CD1c-positive myeloid dendritic cell (primary cell): ENCODE data around the gene ODF2.
A peak's percentile ranks its signal among the peaks of the same experiment; 100 is the strongest.

Source experiments
- DNase-seq: peaks from one replicate; pipeline ENCODE4 v3.0.0-alpha.2; 2016; ENCODE audit errors: extremely low spot score

The ODF2 gene

DNA sequence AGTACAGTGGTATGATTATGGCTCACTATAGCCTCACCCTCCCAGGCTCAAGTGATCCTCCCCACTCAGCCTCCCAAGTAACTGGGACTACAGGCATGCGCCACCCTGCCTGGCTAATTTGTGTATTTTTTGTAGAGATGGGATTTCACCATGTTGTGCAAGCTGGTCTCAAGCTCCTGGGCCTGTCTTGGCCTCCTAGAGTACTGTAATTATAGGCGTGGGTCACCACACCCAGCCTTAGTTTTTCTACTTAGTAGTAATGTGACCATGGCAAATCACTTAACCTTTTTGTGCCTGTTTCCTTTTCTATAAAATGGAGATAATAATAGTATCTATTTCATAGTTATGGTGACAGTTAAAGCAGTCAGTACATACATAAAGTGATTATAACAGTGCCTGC is 70.9 kb downstream of the ODF2 start:
- no peak for DNase-seq

DNA sequence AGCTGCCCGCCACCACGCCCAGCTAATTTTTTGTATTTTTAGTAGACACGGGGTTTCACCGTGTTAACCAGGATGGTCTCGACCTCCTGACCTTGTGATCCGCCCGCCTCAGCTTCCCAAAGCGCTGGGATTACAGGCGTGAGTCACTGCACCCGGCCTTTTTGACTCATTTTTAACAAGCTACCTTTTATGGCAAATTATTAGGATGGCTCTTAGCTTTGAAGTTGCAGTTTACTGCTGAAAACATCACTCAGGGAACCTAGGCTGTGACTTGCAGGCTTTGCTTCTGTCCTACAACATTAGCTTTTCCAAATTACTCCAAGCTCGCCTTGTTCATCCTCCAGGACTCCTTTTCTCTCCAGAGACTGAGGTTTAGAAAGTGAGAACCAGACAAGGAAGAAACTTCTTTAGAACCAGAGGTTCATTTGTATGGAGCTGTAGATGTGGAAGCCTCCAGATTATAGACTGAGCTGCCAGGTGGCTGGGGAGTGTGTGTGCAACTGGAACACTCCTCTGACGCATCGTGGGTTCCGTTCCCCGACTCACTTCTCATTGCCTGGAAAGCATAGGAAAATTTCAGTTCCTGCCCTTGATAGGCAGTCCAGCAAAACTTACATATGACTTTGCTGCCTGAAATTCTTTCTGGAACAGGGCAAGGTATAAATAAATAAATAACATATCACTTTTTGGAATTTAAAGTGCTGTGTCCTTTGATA is 72.8 kb downstream of the ODF2 start:
- no peak for DNase-seq

DNA sequence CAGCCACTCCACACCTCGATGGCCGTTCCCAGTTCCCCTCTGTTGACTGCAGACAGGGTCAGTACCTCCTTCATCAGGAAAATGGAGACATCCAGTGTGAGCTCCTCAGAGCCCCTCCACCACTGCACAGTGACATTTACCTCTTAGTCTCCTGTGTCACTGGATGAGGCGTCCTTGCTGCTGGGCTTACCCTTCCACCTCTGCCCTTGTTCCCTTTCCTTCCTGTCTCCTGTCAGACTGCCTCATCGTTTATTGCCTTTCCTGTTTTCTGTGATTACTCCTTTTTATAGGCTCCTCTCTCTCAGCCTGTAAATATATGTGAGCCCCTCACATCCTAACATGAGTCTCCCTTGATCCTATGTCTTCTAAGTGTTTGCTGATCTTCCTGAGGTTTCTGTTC is 73.4 kb downstream of the ODF2 start:
- no peak for DNase-seq

DNA sequence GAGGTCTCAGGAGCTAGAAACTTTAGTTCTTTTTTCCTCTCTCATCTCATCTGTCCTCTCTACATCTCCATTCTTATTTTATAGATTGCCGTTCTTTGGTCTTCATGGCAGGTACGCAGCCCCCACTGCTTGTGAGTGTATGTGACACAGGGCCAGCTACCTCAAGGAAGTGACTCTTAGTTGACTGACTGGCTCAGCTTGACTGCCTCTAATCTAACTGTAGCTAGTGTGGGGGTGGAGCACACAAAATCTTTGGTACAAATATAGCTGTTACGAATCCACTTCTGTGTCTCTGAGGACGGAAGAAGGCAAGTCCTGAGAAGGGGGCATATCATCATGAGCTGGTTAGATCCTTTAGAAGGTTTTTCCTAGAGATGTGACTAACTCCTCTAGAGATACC is 76.8 kb downstream of the ODF2 start:
- no peak for DNase-seq

DNA sequence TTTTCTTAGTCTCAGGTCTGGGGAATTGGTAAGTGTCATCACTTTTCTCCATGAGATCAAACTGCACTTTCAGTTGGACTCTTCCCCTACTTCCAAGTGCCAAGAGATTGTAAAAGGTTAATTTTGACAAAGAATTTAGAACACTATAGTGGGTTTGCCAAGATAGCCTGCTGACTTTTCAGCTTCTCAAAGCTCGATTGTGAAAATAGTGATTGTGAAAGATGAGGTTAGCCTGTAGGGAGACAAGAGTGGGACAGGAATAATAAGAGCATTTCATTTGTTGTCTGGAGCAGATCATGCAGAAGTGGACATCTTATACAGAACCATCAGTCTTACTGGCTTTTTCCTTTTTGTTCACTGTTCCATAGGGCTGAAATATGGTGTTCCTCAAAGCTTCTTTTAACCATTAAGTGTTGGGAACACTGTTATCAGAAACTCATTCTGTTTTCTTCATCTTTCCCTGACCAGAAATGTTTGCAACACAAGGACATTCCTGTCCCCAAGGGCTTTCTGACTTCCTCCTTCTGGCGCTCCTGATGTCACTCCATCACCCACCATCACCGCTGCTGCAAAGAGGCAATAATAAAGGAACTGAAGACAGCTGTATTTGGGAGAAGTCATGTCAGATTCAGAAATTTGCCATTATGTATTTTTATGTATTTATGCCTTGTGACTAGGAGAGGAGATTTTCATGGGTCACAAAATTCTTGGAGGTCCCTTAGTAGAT is 85.0 kb downstream of the ODF2 start:
- peak; percentile 73 for DNase-seq

DNA sequence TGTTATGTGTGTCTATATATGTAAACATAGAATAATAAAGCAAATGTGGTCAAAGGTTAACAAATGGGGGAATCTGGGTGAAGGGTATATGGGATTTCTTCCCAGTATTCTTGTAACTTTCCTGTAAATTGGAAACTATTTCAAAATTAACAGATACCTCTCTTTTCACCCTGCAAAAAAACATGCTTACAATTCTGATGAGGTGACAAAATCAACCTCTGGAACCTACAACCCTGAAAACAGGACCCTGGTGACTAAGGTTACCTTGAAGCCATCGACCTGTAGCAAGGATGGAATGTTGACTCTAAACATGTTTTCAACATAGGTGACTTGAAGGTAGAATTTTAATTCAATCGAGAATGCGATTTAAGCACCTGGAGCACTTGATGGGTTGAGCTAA is 90.7 kb downstream of the ODF2 start:
- DNase-seq = no peak

DNA sequence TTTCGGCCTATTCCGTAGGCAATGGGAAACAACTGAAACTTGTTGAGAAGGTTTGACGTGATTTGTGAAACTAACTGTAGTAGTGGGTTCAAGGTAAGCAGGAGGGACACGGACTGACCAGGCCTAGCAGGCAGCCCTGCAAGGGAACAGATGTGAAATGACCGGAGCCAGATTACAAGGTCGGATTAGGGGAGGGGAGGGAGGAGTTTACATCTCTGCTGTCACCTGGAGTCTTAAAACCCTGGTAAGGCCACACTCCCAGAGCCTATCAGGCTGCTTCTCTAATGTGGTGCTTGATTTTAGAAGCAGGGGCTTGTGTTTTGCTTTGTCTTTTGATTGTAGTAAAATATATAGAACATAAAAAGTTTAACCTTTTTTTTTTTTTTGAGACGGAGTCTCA is 93.1 kb downstream of the ODF2 start:
- DNase-seq = no peak

DNA sequence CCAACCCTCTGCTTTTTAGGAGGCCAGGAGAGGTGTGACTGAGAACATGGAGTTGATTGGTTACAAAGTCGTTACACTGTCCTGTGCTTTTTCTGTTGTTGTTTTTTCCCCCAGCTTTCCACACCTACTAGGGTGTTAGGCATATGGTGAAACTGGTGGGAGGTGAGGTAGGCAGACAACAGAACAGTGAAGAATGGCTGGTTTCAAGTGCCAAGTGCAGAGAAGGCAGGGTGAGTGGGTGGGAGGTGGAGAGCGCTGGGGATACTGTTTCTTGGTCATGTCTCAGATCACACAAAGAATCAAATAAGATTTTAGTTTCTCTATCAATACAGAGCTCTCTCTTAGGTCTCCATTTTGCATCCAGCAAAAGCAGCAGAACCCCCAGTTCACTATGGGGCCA is 94.4 kb downstream of the ODF2 start:
- DNase-seq = peak; percentile 37
